Vagina (tissue), 2 donors: ENCODE measurements around the gene TMED10. TPM values are rescaled to one million over a fixed set of nuclear protein-coding genes. Genes with fewer than 3 reads are reported as not detected.

Experiments
- DNase-seq, 2 donors: peaks; one replicate each; pipeline ENCODE4 v3.0.0-alpha.2; 2017; ENCODE audit errors: extremely low spot score in 2 of 2
- H3K27ac ChIP-seq: fragments of 200-600 bp; sonication (generic); one replicate; pipeline ENCODE4 v1.5.1; 2019
- H3K27me3 ChIP-seq: fragments of 200-600 bp; sonication (generic); one replicate; pipeline ENCODE4 v1.5.1; 2019
- H3K36me3 ChIP-seq, 2 donors: fragments of 200-600 bp; sonication (generic); one replicate each; pipeline ENCODE4 v1.5.1; 2017 to 2019
- H3K4me1 ChIP-seq: fragments of 200-600 bp; sonication (generic); one replicate; pipeline ENCODE4 v1.5.1; 2019
- H3K4me3 ChIP-seq, 2 donors: fragments of 200-600 bp; sonication (generic); 1 replicate in 1 of 2; 2 replicates in 1 of 2; pipeline ENCODE4 v1.5.1; 2016 to 2019
- H3K9me3 ChIP-seq: fragments of 200-600 bp; sonication (generic); one replicate; pipeline ENCODE4 v1.5.1; 2019
- CTCF ChIP-seq, 3 experiments: fragments of 450-650 bp in 2 of 3; fragments of 200-600 bp in 1 of 3; sonication (generic) in 1 of 3; IDR thresholded peaks; one replicate each; pipeline ENCODE4 v1.5.1; 2017 to 2019; ENCODE audit warnings: antibody characterized with exemption in 3 of 3, mild to moderate bottlenecking in 2 of 3, moderate library complexity in 2 of 3
- POLR2A ChIP-seq, 2 donors: fragments of 450-650 bp; IDR thresholded peaks; one replicate each; pipeline ENCODE4 v1.6.1; 2017; ENCODE audit warnings: antibody characterized with exemption in 2 of 2, mild to moderate bottlenecking in 2 of 2, moderate library complexity in 2 of 2
- POLR2AphosphoS5 ChIP-seq, 2 donors: sonication (generic); formaldehyde crosslinking; IDR thresholded peaks; one replicate each; pipeline ENCODE4 v1.9.0; 2017; ENCODE audit warnings: antibody characterized with exemption in 2 of 2, mild to moderate bottlenecking in 2 of 2, low read depth in 1 of 2; ENCODE audit not compliant: insufficient read depth in 1 of 2
- intact Hi-C: fragments of 100-400 bp; cut with DNase I; formaldehyde crosslinking; loops from one replicate; pipeline ENCODE4 v1.15.1; 2023
- total RNA-seq: library from RNA; depleted of rRNA; stranded (reverse); fragments of >200 nt; gene quantifications from one replicate; pipeline ENCODE4 v1.2.3, GENCODE V29; 2016

The TMED10 gene
- total RNA-seq, 1 donor from 2014 or later, result 249 TPM

GRCh38 chr14:75123991-75124390 lies 52.4 kb downstream of the TMED10 start:
- no peaks in the 10 kb centered on the region for H3K9me3 ChIP-seq
- no peak for DNase-seq
- intact Hi-C loops, result no loop called here
- no peak overlapping the region for H3K4me3 ChIP-seq
- H3K27me3 ChIP-seq, result no peaks in the 10 kb centered on the region
- no peak for TF ChIP-seq CTCF (IDR thresholded peaks at IDR 0.05)
- TF ChIP-seq POLR2AphosphoS5 (IDR thresholded peaks at IDR 0.05; ENCODE audit: insufficient read depth in 1 of 2, low read depth in 1 of 2), result peak in 1 of 2 donors; percentile 96
- H3K27ac ChIP-seq, result no peak overlapping the region
- peaks cover 54% of the 10 kb centered on the region for H3K4me1 ChIP-seq
- peaks cover 0 to 14% of the 10 kb centered on the region in 2 donors for H3K36me3 ChIP-seq

- no peak for TF ChIP-seq POLR2A (IDR thresholded peaks at IDR 0.05)
- no peak for TF ChIP-seq POLR2AphosphoS5 (IDR thresholded peaks at IDR 0.05; ENCODE audit: insufficient read depth in 1 of 2, low read depth in 1 of 2)
- no peaks in the 10 kb centered on the region for H3K27me3 ChIP-seq
- H3K4me1 ChIP-seq, result peaks cover 37% of the 10 kb centered on the region
- no peaks in the 10 kb centered on the region for H3K9me3 ChIP-seq
- no peak overlapping the region for H3K27ac ChIP-seq
- peaks cover 0 to 25% of the 10 kb centered on the region in 2 donors for H3K36me3 ChIP-seq
- H3K4me3 ChIP-seq, result no peak overlapping the region
- intact Hi-C loops, result no loop called here
- DNase-seq, result no peak
Measured at GRCh38 chr14:75121552-75121951, 54.9 kb downstream of the TMED10 start.

DNA sequence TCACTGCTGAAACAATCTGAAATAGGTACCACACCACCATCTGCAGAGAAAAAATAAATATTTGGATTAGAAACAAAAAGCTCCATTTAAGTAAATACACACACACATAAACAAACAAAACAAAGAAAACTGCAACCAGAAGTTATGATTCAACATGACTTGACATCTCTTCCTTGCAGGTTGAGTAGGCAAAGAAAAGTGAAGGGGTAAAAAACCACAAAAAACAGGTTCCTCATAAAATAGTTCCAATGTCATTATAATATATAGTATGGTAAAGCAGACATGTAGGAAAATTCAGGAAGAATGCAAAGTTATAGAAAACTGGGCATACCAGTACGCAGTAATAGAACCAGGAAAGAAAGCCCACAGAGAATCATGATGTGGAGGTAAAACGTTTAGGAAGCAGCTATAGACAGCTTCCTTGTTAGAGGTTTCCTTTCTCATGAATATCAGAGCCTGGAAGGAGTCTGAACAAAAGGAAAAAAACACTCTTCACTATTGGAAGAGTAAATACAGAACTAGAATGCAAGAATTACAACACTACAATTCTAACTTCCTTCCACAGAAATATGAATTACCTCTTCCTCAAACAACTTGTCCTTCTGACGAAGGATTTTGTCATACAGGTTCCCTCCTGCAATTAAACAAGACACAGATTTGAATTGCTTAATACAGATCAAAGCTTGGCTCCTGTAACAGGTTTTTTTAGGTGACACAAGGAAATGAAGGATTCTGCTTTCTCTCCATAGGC lies 55.7 kb downstream of the TMED10 start:
- intact Hi-C loops, result no loop called here
- peaks cover 0 to 34% of the 10 kb centered on the region in 2 donors for H3K36me3 ChIP-seq
- no peak overlapping the region for H3K4me3 ChIP-seq
- no peak for DNase-seq
- no peak overlapping the region for H3K27ac ChIP-seq
- H3K9me3 ChIP-seq, result no peaks in the 10 kb centered on the region
- TF ChIP-seq CTCF (IDR thresholded peaks at IDR 0.05) (no peak), POLR2AphosphoS5 (IDR thresholded peaks at IDR 0.05; ENCODE audit: insufficient read depth in 1 of 2, low read depth in 1 of 2) (no peak), POLR2A (IDR thresholded peaks at IDR 0.05) (no peak)
- H3K4me1 ChIP-seq, result peaks cover 30% of the 10 kb centered on the region
- no peaks in the 10 kb centered on the region for H3K27me3 ChIP-seq

DNA sequence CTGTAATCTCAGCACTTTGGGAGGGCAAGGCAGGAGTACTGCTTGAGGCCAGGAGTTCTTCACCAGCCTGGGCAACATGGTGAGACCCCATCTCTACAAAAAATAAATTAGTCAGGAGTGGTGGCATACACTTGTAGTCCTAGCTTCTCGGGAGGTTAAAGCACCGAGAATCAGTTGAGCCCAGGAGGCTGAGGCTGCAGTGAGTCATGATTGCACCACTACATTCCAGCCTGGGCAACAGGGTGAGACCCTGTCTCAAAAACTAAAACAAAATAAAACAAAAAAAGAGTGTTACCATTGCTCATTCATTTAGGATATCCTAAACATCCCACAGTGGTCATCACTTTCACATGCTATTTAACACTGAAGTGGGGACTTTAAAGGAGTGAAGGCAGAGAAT lies 57.4 kb downstream of the TMED10 start:
- no peak overlapping the region for H3K27ac ChIP-seq
- peaks cover 0 to 48% of the 10 kb centered on the region in 2 donors for H3K36me3 ChIP-seq
- DNase-seq, result no peak
- no peaks in the 10 kb centered on the region for H3K9me3 ChIP-seq
- intact Hi-C loops, result no loop called here
- H3K4me3 ChIP-seq, result no peak overlapping the region
- H3K4me1 ChIP-seq, result peaks cover 13% of the 10 kb centered on the region
- no peaks in the 10 kb centered on the region for H3K27me3 ChIP-seq
- TF ChIP-seq POLR2AphosphoS5 (IDR thresholded peaks at IDR 0.05; ENCODE audit: insufficient read depth in 1 of 2, low read depth in 1 of 2), result no peak
- no peak for TF ChIP-seq CTCF (IDR thresholded peaks at IDR 0.05)
- TF ChIP-seq POLR2A (IDR thresholded peaks at IDR 0.05), result no peak

GRCh38 chr14:75113932-75114539 lies 62.4 kb downstream of the TMED10 start:
- Histone ChIP-seq H3K4me3 (no peak overlapping the region), H3K27me3 (no peaks in the 10 kb centered on the region), H3K27ac (no peak overlapping the region), H3K36me3 (peaks cover 8 to 83% of the 10 kb centered on the region in 2 donors), H3K4me1 (no peaks in the 10 kb centered on the region), H3K9me3 (no peaks in the 10 kb centered on the region)
- intact Hi-C loops, result no loop called here
- no peak for DNase-seq
- TF ChIP-seq POLR2AphosphoS5 (IDR thresholded peaks at IDR 0.05; ENCODE audit: insufficient read depth in 1 of 2, low read depth in 1 of 2), result no peak
- TF ChIP-seq CTCF (IDR thresholded peaks at IDR 0.05), result no peak
- no peak for TF ChIP-seq POLR2A (IDR thresholded peaks at IDR 0.05)
